ENCODE data around the gene SRBD1.

The SRBD1 gene

GRCh38 chr2:45541450-45541849 is 69.6 kb downstream of the SRBD1 start:
- DNase-seq (ENCODE audit: low read depth) = no peak
- no peak for TF ChIP-seq CTCF (IDR thresholded peaks at IDR 0.05; ENCODE audit: low read depth, low read length, missing control alignments)
- no peak overlapping the region for H3K4me3 ChIP-seq (ENCODE audit: low read depth, low read length)

GRCh38 chr2:45540942-45541341 is 70.1 kb downstream of the SRBD1 start:
- no peak for DNase-seq (ENCODE audit: low read depth)
- TF ChIP-seq CTCF (IDR thresholded peaks at IDR 0.05; ENCODE audit: low read depth, low read length, missing control alignments) = no peak
- H3K4me3 ChIP-seq (ENCODE audit: low read depth, low read length) = no peak overlapping the region

GRCh38 chr2:45533771-45534170 is 77.3 kb downstream of the SRBD1 start:
- DNase-seq (ENCODE audit: low read depth) = no peak
- no peak for TF ChIP-seq CTCF (IDR thresholded peaks at IDR 0.05; ENCODE audit: low read depth, low read length, missing control alignments)
- H3K4me3 ChIP-seq (ENCODE audit: low read depth, low read length) = no peak overlapping the region

GRCh38 chr2:45532181-45532580 is 78.9 kb downstream of the SRBD1 start:
- DNase-seq (ENCODE audit: low read depth) = no peak
- H3K4me3 ChIP-seq (ENCODE audit: low read depth, low read length) = no peak overlapping the region
- no peak for TF ChIP-seq CTCF (IDR thresholded peaks at IDR 0.05; ENCODE audit: low read depth, low read length, missing control alignments)

- no peak for TF ChIP-seq CTCF (IDR thresholded peaks at IDR 0.05; ENCODE audit: low read depth, low read length, missing control alignments)
- no peak for DNase-seq (ENCODE audit: low read depth)
- H3K4me3 ChIP-seq (ENCODE audit: low read depth, low read length) = no peak overlapping the region
Observed at GRCh38 chr2:45524016-45524415, 87.1 kb downstream of the SRBD1 start.

- TF ChIP-seq CTCF (IDR thresholded peaks at IDR 0.05; ENCODE audit: low read depth, low read length, missing control alignments) = no peak
- no peak for DNase-seq (ENCODE audit: low read depth)
- no peak overlapping the region for H3K4me3 ChIP-seq (ENCODE audit: low read depth, low read length)
Observed at GRCh38 chr2:45518546-45518945, 92.5 kb downstream of the SRBD1 start.

GRCh38 chr2:45510701-45511420 is 100.2 kb downstream of the SRBD1 start:
- no peak overlapping the region for H3K4me3 ChIP-seq (ENCODE audit: low read depth, low read length)
- DNase-seq (ENCODE audit: low read depth) = no peak
- TF ChIP-seq CTCF (IDR thresholded peaks at IDR 0.05; ENCODE audit: low read depth, low read length, missing control alignments) = no peak

Data from GM12864 (cell line).